Mesendoderm (in vitro differentiated cells): Measurements from ENCODE around the gene MPDZ.

ENCODE experiments used
- DNase-seq: peaks from one replicate; pipeline ENCODE4 v3.0.0; 2013
- H2AK5ac ChIP-seq: 2 replicates; pipeline ENCODE4 v1.6.1; 2013; ENCODE audit warnings: low read length, inconsistent platforms
- H2BK120ac ChIP-seq: 2 replicates; pipeline ENCODE4 v1.6.1; 2013; ENCODE audit warnings: low read depth, mild to moderate bottlenecking, low read length, moderate library complexity, mixed read lengths
- H2BK15ac ChIP-seq: replicated peaks from 2 replicates; pipeline ENCODE4 v1.6.1; 2013; ENCODE audit warnings: low read depth, mild to moderate bottlenecking, moderate library complexity
- H2BK5ac ChIP-seq: 2 replicates; pipeline ENCODE4 v1.6.1; 2013; ENCODE audit warnings: low read length, inconsistent platforms
- H3K18ac ChIP-seq: 2 replicates; pipeline ENCODE4 v1.6.1; 2013; ENCODE audit warnings: mild to moderate bottlenecking, low read length, mixed read lengths
- H3K23ac ChIP-seq: one replicate; pipeline ENCODE4 v1.6.1; 2013; ENCODE audit warnings: low read length
- H3K27ac ChIP-seq: 2 replicates; pipeline ENCODE4 v1.5.1; 2013; ENCODE audit warnings: low read depth, mild to moderate bottlenecking, inconsistent platforms, low read length, moderate library complexity
- H3K27me3 ChIP-seq: 2 replicates; pipeline ENCODE4 v1.6.1; 2013; ENCODE audit warnings: low read length, control low read depth, mild to moderate bottlenecking, inconsistent platforms; ENCODE audit not compliant: insufficient read depth, poor library complexity
- H3K36me3 ChIP-seq: 2 replicates; pipeline ENCODE4 v1.6.1; 2013; ENCODE audit warnings: low read length, inconsistent platforms; ENCODE audit not compliant: control insufficient read depth, insufficient read depth
- H3K4ac ChIP-seq: one replicate; pipeline ENCODE4 v1.6.1; 2013; ENCODE audit warnings: low read depth, mild to moderate bottlenecking, low read length, moderate library complexity
- H3K4me1 ChIP-seq: 2 replicates; pipeline ENCODE4 v1.6.1; 2013; ENCODE audit warnings: low read depth, low read length, inconsistent platforms; ENCODE audit not compliant: control insufficient read depth
- H3K4me2 ChIP-seq: 2 replicates; pipeline ENCODE4 v1.6.1; 2013; ENCODE audit warnings: low read length
- H3K4me3 ChIP-seq: 2 replicates; pipeline ENCODE4 v1.5.1; 2013; ENCODE audit warnings: mild to moderate bottlenecking, low read length
- H3K56ac ChIP-seq: one replicate; pipeline ENCODE4 v1.6.1; 2013; ENCODE audit warnings: low read length
- H3K79me1 ChIP-seq: 2 replicates; pipeline ENCODE4 v1.6.1; 2013; ENCODE audit warnings: low read length, inconsistent platforms
- H3K79me2 ChIP-seq: 2 replicates; pipeline ENCODE4 v1.6.1; 2013; ENCODE audit warnings: mild to moderate bottlenecking, low read length; ENCODE audit not compliant: control insufficient read depth, insufficient read depth
- H3K9ac ChIP-seq: 2 replicates; pipeline ENCODE4 v1.6.1; 2013; ENCODE audit warnings: low read length, inconsistent platforms
- H4K5ac ChIP-seq: one replicate; pipeline ENCODE4 v1.6.1; 2013; ENCODE audit warnings: low read length
- H4K8ac ChIP-seq: one replicate; pipeline ENCODE4 v1.6.1; 2013; ENCODE audit warnings: low read depth, mild to moderate bottlenecking, control low read depth, low read length, moderate library complexity
- WGBS: extraction: QIAGEN DNeasy Blood & Tissue Kit; methylation state at CpG from one replicate; pipeline ENCODE4 v1.1.7; 2013; ENCODE audit warnings: low lambda C conversion rate, missing lambda C conversion rate; ENCODE audit not compliant: insufficient coverage; ENCODE audit errors: extremely low coverage; 5-methylcytosine and 5-hydroxymethylcytosine counted together

The MPDZ gene

DNA sequence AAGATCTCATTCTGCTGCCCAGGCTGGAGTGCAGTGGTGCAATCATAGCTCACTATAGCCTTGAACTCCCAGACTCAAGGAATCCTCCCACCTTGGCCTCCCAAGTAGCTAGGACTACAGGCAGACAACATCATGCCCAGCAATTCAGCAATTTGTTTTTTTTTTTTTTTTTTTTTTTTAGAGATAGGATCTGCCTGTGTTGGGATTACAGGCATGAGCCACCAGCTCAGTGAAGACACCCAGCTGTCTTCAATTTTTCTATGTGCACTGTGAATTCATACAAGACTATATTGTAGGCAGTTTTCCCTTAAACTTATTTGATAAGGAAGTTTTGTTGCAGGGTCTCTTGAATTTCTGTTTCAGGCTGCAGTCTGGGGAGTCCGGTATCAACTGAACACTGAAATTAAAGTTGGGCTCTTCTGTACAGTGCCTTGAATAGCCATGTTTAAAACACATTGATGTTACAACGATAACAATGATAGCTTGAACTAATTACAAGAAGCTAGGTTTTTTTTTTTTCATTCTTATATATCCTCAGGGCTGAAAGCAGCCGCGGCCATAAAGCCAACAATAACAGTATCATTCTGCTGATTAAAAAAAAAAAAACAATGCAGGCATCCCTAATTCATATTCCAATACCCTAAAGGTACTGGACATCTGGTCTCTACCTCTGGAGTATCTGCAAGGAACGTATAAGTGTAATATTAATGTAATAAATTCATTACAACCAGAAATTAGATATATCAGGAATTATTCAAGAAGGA, 63.5 kb downstream of the MPDZ start:
- Histone ChIP-seq H2BK15ac (no peak overlapping the region), H3K18ac (no peak overlapping the region), H2AK5ac (no peak overlapping the region), H3K23ac (no peak overlapping the region), H3K56ac (no peak overlapping the region), H2BK5ac (no peak overlapping the region), H3K4me2 (no peak overlapping the region), H3K79me2 (no peaks in the 10 kb centered on the region), H3K27me3 (no peaks in the 10 kb centered on the region), H3K36me3 (peaks cover 1% of the 10 kb centered on the region), H3K4me1 (no peaks in the 10 kb centered on the region), H3K9ac (no peak overlapping the region), H3K79me1 (no peaks in the 10 kb centered on the region), H3K4me3 (no peak overlapping the region), H3K27ac (no peak overlapping the region), H4K8ac (no peak overlapping the region), H2BK120ac (no peak overlapping the region), H3K4ac (no peak overlapping the region), H4K5ac (no peak overlapping the region)
- no peak for DNase-seq
- no CpG with 5 or more reads among the region's 5 CpGs for WGBS

DNA sequence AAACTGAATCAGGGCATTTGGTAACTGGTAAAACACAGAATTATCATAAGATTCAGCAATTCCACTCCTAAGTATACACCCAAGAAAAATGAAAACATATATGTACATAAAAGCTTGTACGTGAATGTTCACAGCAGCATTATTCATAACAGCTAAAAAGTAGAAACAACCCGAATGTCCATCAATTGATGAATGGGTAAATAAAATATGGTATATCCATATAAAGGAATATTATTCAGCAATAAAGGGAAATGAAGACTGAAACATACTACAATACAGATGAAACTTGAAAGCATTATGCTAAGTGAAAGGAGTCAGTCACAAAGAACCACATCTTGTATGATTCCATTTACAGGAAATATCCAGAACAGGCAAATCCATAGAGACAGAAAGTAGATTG, 65.5 kb downstream of the MPDZ start:
- WGBS, result no CpG with 5 or more reads among the region's 2 CpGs
- no peak overlapping the region for H3K4me2 ChIP-seq
- H2BK5ac ChIP-seq, result no peak overlapping the region
- H4K5ac ChIP-seq, result no peak overlapping the region
- H3K4ac ChIP-seq, result no peak overlapping the region
- H3K56ac ChIP-seq, result no peak overlapping the region
- H3K27me3 ChIP-seq, result no peaks in the 10 kb centered on the region
- H4K8ac ChIP-seq, result no peak overlapping the region
- no peaks in the 10 kb centered on the region for H3K4me1 ChIP-seq
- no peak overlapping the region for H2BK120ac ChIP-seq
- no peak overlapping the region for H2AK5ac ChIP-seq
- H3K18ac ChIP-seq, result no peak overlapping the region
- H2BK15ac ChIP-seq, result no peak overlapping the region
- no peak overlapping the region for H3K27ac ChIP-seq
- no peak overlapping the region for H3K23ac ChIP-seq
- H3K4me3 ChIP-seq, result no peak overlapping the region
- H3K9ac ChIP-seq, result no peak overlapping the region
- no peaks in the 10 kb centered on the region for H3K79me1 ChIP-seq
- H3K36me3 ChIP-seq, result no peaks in the 10 kb centered on the region
- DNase-seq, result no peak
- no peaks in the 10 kb centered on the region for H3K79me2 ChIP-seq

DNA sequence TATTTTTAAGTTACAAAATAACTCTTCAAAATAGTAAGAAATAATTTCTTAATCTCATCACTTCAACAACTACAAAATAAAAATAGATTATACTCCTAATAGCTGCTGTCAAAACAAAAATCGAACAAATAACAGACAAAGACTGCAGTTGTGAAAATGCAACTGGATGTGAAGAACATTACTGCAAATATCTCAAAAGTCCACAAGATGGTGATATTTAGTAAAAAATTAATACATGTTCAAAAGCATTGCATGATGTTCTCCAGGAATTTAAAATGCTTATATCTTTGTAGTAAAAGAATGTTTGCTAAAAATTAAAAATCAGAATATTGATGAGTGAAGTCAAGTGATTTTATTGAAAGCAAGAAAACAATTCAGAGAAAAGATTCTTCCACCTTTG, 66.2 kb downstream of the MPDZ start:
- Histone ChIP-seq H3K79me2 (no peaks in the 10 kb centered on the region), H3K23ac (no peak overlapping the region), H3K4me1 (no peaks in the 10 kb centered on the region), H3K56ac (no peak overlapping the region), H2BK15ac (no peak overlapping the region), H3K9ac (no peak overlapping the region), H3K79me1 (no peaks in the 10 kb centered on the region), H2BK120ac (no peak overlapping the region), H3K4me3 (no peak overlapping the region), H3K18ac (no peak overlapping the region), H3K27ac (no peak overlapping the region), H3K4me2 (no peak overlapping the region), H2AK5ac (no peak overlapping the region), H3K36me3 (no peaks in the 10 kb centered on the region), H2BK5ac (no peak overlapping the region), H3K4ac (no peak overlapping the region), H4K5ac (no peak overlapping the region), H3K27me3 (no peaks in the 10 kb centered on the region), H4K8ac (no peak overlapping the region)
- WGBS, result no CpG with 5 or more reads among the region's 1 CpG
- no peak for DNase-seq

DNA sequence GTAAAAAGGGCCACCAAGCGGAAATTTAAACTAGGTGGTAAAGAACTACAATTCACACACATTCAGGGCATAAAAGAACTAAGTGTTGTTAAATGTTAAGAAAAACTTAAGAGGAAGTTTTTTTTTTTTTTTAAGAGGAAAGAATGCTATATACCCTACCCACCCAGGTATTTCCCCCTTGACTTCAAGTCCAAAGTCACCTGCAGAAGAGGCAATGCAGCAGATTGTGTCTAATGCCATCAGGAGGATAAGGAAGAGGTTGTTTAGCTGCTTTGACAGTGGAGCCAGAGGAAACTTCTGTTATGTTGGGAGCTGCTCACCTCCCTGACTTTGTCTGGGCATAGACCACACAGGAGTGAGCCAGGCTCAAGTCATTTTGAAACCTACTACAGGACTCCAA, 69.2 kb downstream of the MPDZ start:
- no peaks in the 10 kb centered on the region for H3K79me1 ChIP-seq
- no peak overlapping the region for H2BK120ac ChIP-seq
- no peak overlapping the region for H3K4ac ChIP-seq
- H3K9ac ChIP-seq, result no peak overlapping the region
- H2AK5ac ChIP-seq, result no peak overlapping the region
- no peak overlapping the region for H3K56ac ChIP-seq
- no peaks in the 10 kb centered on the region for H3K4me1 ChIP-seq
- no peak overlapping the region for H3K4me3 ChIP-seq
- WGBS, result no CpG with 5 or more reads among the region's 1 CpG
- no peak overlapping the region for H2BK15ac ChIP-seq
- no peak overlapping the region for H3K23ac ChIP-seq
- no peak for DNase-seq
- H3K36me3 ChIP-seq, result no peaks in the 10 kb centered on the region
- no peaks in the 10 kb centered on the region for H3K79me2 ChIP-seq
- no peak overlapping the region for H4K5ac ChIP-seq
- no peak overlapping the region for H4K8ac ChIP-seq
- no peak overlapping the region for H2BK5ac ChIP-seq
- H3K18ac ChIP-seq, result no peak overlapping the region
- no peak overlapping the region for H3K4me2 ChIP-seq
- H3K27me3 ChIP-seq, result no peaks in the 10 kb centered on the region
- no peak overlapping the region for H3K27ac ChIP-seq

DNA sequence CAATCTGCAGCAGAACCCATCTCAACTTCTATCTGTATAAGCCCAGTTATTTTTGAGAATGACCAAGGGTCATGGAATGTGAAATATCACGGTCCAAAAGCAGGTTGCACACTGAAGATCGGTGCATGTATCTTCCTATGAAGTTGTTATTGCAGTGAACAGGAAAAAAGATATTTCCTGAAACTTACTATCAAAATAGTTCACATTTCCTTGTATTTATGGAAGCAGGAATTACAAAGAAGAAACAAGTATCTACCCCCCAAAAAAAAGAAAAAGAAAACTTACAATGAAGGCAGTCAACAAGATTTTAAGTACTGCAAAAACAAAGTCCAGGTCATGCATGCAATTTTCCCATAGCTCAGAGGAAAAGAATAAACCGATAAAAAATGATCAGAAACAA, 70.0 kb downstream of the MPDZ start:
- Histone ChIP-seq H3K27ac (no peak overlapping the region), H3K36me3 (no peaks in the 10 kb centered on the region), H3K18ac (no peak overlapping the region), H2BK15ac (no peak overlapping the region), H3K79me2 (no peaks in the 10 kb centered on the region), H4K5ac (no peak overlapping the region), H3K23ac (no peak overlapping the region), H3K4me3 (no peak overlapping the region), H3K27me3 (no peaks in the 10 kb centered on the region), H4K8ac (no peak overlapping the region), H3K4ac (no peak overlapping the region), H3K9ac (no peak overlapping the region), H3K4me1 (no peaks in the 10 kb centered on the region), H3K56ac (no peak overlapping the region), H2AK5ac (no peak overlapping the region), H2BK5ac (no peak overlapping the region), H3K4me2 (no peak overlapping the region), H2BK120ac (no peak overlapping the region), H3K79me1 (no peaks in the 10 kb centered on the region)
- DNase-seq, result no peak
- no CpG with 5 or more reads among the region's 3 CpGs for WGBS

DNA sequence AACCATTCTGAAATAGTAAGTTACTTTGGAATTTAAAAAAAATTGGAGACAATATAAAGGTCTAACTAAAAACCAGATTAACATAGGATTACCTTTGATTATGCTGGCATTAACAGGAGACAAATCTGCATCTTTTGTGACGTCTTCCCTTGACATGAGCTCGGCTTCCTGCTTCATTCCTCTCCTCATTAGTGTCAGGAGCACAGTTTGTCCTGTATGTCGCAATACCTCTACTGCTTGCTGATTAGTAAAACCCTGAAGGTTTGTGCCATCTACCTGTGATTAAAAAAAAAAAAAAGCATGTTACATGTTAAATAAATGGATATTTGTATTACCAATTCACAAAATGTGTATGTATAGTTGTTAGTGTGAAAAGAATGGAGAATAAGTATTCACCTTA, 73.7 kb downstream of the MPDZ start:
- Histone ChIP-seq H3K4me2 (no peak overlapping the region), H2BK120ac (no peak overlapping the region), H3K79me1 (no peaks in the 10 kb centered on the region), H3K9ac (no peak overlapping the region), H3K27ac (no peak overlapping the region), H2BK5ac (no peak overlapping the region), H3K56ac (no peak overlapping the region), H2BK15ac (no peak overlapping the region), H3K4me3 (no peak overlapping the region), H4K5ac (no peak overlapping the region), H3K4me1 (no peaks in the 10 kb centered on the region), H3K79me2 (no peaks in the 10 kb centered on the region), H3K36me3 (no peaks in the 10 kb centered on the region), H3K4ac (no peak overlapping the region), H3K27me3 (no peaks in the 10 kb centered on the region), H3K18ac (no peak overlapping the region), H3K23ac (no peak overlapping the region), H2AK5ac (no peak overlapping the region), H4K8ac (no peak overlapping the region)
- no CpG with 5 or more reads among the region's 3 CpGs for WGBS
- DNase-seq, result peak; percentile 9
